Hepatocyte (in vitro differentiated cells): ENCODE results near the gene RABL2A.
"Not testable (repeated sequence)": the region's sequence is repeated elsewhere in the genome, so short reads cannot be mapped to it uniquely, and the experiment has no call there.

Source experiments
- CTCF ChIP-seq: fragments of 200-600 bp; sonication (generic); IDR thresholded peaks from 2 replicates; pipeline ENCODE4 v1.5.1; 2016; ENCODE audit warnings: antibody characterized with exemption, mild to moderate bottlenecking; ENCODE audit not compliant: poor library complexity
- EZH2 ChIP-seq: fragments of 200-600 bp; sonication (generic); IDR thresholded peaks from 2 replicates; pipeline ENCODE4 v1.6.1; 2016; ENCODE audit warnings: antibody characterized with exemption, mild to moderate bottlenecking, borderline replicate concordance

- not testable (repeated sequence) for TF ChIP-seq EZH2, CTCF
Observed at GRCh38 chr2:113669013-113669412, 41.9 kb downstream of the RABL2A start.
